Stimulated activated CD4-positive, alpha-beta T cell treated with anti-CD3 and anti-CD28 coated beads, Interleukin-2, amount 100 ng/mL, for 4 hours (primary cell): ENCODE data around the gene PHF21A.
"Not testable (repeated sequence)": the region's sequence is repeated elsewhere in the genome, so short reads cannot be mapped to it uniquely, and the experiment has no call there.

Experiments
- DNase-seq: peaks from one replicate; pipeline ENCODE4 v3.0.0-alpha.2; 2020; ENCODE audit warnings: low read depth

Gene PHF21A

DNA sequence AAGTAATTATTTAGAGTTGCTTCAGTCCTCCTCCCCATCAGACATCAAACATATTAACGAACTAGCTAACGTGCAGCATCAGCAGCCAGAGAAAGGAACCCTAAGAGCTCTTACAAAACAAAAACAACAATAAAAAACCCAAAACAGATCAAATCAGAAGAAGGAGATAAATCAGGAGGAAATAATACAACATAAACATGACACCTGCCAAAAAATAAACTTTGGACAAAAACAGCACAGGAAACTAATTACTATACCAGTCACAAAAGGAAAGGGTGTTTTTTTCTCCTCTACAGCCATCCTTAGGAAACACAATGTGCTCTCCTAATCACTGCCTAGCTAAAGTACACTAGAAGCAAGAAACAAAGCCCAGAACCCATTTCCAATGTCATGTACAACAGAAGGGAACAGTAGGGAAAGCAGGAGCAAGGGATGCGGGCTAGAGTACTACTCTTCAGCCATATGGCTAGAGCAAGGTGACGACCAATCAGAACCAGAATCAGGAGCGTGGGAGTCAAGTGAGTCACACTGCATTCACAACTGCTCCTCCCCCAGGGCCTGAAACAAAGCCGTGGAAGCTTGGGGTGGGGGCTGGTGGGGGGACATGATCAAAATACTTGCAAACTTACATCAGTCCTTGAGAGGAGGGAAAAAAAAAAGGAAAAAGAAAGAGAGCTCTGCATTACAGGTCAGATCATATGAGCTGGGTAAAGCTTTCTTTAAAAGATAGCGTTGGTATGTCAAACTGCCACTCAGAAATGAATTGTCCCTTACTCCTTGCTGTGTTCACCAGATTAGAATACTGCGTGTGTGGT, 138.4 kb downstream of the PHF21A start:
- peak; percentile 18 for DNase-seq

DNA sequence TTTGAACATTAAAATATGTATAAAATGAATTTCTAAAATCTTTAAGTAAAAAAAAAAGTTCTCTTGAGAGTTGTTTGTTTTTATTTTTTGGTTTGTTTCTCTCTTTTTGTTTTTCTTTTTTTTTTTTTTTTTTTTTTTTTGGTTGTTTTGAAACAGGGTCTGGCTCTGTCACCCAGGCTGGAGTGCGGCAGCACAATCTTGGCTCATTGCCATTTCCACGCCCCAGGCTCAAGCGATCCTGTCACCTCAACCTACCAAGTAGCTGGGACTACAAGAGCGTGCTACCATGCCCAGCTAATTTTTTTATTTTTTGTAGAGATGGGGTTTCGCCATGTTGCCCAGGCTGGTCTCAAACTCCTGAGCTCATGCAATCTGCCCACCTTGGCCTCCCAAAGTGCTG, 139.4 kb downstream of the PHF21A start:
- DNase-seq = not testable (repeated sequence)

DNA sequence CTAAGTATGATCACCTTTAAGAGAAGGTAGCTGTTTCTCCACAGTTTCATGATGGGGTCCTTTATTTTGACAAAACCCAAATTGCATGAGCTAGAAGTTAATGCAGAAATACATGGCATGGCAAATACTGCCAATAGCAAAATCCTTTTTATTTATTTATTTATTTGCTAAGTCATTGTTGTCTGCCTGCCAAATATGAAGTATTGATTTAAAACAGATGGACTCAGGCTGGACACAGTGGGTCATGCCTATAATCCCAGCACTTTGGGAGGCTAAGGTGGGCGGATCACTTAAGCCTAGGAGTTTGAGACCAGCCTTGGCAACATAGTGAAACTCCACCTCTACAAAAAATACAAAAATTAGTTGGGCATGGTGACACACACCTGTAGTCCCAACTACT, 146.4 kb downstream of the PHF21A start:
- no peak for DNase-seq

DNA sequence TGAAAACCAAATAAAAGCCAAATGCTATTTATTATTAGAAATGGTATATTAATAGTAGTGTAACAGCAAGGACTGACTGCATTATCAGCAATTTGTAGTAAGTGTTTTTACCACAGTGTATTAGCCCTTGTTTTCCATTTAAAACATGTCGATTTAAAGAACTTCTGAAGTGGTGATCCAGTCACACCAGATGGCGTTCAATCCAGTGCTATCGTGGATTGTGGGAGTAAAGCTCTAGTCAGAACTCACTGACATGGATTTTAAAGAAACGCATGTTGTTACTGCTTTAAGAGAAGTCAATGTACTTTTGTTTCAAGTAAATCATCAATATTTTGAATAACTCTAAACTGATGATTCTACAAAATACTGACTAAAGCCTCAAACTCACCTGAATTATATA, 147.7 kb downstream of the PHF21A start:
- no peak for DNase-seq

DNA sequence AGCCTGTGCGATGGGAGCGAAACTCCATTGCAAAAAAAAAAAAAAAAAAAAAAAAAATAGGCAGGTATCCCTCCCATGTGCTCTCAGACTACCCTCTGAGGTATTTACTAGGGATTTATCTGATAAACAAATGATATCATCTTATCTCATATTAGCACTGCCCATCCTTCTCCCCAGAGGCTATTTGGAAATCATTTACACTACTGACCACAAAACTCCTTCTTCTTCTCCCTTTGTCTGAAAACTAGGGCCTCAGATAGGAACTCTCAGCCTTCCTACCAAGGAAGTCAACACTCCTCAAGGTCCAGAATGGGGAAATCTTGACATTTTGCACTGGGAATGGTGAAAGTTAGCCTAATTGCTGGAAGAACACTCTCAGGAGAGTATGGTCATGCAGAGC, 152.4 kb downstream of the PHF21A start:
- DNase-seq = no peak

DNA sequence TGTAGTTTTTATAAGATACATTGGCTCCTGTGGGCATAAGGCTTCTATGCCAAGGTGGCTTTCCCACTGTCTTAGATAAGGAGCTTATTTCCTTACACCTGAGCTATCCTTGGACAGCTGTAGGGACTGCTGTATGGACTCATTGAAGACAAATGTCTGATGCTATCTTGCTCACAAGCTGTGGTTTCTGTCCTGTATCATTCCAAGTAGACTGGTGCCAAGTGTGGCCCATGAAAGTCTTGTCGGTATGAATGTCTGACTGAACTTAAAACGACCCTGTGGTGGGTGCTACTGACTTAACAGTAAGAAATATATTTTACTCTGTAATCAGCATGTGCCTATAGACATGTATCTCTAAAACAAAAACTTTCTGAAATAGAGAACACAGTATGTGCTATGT, 153.7 kb downstream of the PHF21A start:
- DNase-seq = no peak

DNA sequence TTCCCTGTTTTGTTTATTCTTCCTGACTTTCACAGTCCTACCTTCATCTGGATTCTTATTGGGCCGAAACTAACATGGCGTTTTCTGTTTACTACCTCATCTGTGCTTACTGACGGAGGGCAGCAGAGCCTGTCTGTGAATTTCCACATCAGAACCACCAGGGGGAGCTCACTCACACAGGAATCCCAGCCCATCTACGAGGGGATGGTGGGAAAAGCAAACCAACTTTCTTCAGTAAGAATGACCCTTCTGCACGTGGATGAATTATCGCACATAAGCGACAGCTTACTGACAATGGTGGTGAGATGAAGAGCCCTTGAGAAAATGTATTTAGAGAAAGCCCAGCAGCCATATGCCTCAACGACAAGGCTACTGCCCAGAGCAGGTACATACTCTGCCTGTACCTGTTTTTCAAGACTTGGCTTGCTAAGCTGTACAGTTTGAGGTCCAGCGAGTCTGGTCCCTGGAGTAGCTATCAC, 156.3 kb downstream of the PHF21A start:
- peak; percentile 32 for DNase-seq

DNA sequence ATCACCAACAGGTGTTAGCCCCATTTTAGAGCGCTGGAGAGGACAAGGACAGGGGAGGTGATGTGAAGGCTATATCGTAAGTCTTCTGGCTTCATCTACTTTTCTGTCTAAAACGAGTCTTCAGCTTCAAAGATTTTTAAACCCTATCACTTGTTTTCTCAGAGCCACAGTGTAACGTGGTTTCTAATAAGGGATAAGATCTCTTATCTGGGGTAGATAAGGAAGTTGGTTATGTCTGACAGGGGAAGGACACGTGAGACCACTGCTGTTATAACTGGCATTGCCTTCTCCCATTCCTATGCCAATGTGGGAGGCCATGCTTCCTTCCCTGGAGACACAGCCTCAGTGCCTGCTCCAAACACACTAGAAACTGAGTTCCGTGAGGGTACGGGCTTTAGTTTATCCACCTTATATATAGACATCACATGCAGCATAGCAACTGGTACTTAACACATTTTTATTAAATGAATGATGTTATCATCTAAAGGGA, 159.5 kb downstream of the PHF21A start:
- no peak for DNase-seq

DNA sequence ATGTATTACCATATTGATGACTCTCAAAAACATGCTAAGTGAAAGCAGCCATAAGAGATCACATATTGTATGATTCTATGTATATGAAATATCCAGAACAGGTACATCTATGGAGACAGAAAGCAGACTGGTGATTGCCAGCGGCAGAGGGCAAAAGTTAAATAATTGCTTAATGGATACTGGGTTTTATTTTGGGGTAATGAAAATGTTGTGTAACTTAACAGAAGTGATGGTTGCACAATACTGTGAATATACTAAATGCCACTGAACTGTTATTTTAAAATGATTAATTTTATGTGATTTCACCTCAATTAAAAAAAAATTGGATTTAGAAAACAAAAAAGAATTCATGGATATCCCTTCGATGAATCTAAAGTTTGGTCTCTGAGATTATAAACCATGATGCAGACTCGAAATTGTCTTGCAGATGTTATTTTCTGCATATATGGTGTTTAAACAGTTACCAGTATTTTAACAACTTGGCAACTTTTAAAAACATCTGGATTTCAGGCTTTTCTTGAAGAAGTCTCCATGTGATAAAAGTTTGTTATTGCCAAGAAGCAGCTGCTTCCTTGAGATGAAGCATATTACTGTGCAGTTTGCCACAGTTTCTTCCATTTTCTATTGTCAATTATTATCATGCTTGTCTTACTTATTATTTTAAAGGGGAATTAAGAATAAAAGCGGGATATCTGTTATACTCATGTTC, 160.7 kb downstream of the PHF21A start:
- no peak for DNase-seq

DNA sequence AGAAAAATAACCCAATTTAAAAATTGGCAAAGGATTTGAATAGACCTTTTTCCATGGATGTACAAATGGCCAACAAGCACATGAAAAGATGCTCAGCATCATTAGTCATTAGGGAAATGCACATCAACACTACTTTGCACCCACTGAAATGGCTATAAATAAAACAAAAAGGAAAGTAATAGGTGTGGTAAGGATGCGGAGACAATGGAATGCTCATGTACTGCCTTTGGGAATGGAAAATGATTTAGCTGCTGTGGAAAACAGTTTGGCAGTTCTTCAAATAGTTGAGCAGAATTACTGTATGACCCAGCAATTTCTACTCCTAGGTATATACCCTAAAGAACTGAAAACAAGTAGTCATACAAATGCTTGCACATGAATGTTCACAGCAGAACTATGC, 161.4 kb downstream of the PHF21A start:
- DNase-seq = no peak

DNA sequence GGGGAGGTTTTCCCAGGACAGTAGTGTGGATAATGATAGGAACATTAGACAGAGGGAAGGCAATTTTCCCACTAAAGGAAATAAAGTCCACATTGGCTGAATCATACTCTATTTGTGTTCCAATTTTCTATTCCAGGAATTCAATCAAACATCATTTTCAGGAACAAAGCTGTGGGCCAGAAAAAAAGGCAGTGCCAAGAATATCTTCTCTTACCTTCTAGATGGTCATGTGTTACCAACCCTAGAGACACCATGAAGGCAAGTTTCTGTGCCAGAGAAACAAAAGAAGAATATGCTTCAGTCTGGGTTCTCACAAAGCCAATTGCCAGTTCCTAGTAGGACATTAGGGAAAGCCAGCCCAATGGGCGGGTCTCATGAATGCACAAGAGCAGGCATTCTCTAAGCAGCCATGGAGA, 171.3 kb downstream of the PHF21A start:
- no peak for DNase-seq

DNA sequence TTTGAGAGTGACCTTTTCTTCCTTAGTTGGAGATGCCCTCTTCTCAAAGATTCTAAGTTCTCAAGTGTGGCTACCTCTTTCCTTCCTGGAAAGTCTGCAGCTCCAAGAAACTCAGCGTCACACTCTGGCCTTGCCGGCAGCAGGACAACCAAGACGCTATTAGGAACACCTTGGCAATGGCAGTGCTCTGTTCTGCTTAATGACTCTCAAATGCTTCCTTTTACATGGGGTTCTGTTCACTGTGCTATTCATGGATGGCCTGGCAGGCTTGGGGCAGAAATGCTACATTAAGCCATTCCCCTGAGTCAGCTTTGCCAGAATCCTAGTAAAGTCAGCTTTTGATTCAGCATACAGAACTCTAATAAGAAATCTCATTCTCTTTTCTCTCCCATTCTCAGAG, 172.9 kb downstream of the PHF21A start:
- no peak for DNase-seq

DNA sequence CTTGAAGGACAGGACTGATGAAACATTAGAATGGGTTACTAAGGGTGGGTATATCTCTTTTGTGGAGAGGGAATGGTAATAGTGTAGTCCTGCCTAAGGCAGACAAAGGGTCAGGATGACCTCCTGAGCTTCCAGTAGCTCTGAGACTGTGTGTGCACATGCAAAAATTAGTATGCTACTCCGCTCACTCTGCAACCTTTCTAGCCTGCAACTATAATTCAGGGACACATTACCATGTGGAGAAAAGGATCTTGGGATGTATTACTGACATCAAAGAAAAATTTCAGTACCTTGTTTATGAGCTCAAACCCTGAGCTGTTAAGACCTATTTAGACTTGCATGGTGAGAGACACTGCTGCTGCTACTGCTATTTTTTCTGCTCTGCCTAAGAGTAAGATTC, 173.4 kb downstream of the PHF21A start:
- no peak for DNase-seq

DNA sequence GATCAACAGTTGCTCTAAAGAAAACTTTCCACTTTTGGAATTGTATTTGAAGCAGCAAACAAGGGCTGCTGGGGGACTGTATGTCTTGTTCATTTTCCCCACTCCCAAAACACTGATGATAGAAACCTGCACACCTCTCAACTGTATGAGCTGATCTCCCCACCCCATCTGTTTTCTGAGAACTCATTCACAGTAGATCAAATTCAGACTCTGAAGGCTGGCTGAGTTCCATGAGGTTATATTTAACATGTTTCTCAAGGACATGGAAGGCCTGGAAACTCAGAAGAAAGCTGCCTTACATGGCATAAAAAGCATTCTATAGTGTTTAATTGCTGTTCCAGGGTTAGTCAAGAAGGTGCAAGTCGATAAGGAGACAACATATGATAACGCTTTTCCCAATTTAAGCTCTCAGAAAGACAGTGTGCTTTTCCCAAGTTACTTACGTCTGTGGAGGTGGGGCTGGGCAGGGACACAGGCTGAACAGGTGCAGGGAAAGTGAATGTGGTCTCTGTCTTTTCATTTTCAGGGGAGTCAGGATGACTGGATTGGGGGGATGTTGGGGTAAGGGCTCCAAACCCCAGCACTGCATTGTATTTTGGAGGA, 175.8 kb downstream of the PHF21A start:
- DNase-seq = no peak

DNA sequence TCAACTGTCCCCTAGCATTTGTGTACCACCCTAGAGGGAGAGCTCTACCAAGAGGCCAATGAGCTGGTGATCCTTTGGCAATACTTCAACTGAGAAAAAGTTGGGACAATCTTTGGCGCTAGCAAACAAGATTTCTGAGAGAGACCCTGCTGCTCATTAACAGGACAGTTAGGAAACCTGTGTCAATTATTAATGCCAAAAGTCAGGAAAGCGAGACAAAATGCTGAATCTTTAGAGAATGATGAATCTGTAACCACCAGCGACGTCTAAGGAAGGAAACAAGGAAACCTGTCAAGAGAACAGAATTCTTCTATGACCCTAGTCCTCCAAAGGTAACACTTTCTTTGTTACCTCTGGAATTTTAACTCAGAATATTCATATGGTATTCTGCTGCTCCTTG, 178.9 kb downstream of the PHF21A start:
- DNase-seq = no peak

DNA sequence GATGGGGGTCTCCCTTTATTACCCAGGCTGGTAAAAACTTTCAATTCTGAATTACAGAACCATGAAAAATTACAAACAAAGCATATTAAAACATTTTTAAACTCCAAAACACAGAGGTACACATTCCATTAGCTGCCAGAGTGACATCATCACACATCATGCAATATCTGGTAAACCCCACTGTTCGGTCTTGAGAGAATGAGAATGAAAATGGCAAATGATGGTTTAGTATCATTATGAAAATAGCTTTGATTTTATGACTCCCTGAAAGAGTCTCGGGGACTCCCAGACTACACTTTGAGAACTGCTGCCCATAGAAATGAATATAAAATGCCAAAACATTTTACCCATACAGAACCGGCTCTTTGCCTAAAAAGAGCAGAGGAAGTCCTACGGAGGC, 180.0 kb downstream of the PHF21A start:
- no peak for DNase-seq

DNA sequence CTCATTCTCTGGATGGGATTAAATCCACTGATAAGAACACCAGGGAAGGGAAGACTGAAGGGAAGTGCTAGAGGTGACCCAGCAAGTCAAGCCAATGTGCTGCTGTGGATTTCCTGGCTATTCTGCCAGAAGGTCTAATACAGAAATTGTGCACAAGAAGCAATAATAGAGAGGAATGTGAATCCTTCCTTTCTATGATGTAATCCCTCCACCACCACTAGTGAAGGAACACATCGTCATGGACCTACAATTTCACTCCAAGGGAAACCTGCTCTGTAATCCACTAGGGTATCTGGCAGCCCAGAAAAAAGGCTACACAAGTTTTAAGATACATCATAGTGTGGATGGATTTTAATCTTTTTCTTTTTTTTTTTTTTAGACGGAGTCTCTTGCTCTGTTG, 181.4 kb downstream of the PHF21A start:
- DNase-seq = no peak

DNA sequence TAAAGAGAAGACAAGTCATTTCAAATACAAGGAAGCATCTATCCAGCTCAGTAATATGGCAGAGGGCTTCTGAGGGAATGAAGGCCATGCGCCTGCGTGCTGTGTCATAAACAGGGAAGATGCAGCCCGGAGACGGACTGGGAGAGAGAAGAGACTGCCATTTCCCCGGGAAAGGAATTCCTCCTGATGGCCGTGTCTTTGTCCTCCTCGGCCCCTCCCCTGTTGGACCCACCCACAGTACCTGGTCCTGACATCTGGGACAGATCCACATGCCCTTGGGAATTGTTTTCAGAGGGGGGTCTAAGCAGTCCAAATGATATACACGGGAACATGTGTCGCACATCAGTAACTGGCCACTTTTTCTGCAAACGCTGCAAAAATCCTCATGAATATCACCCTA, 183.3 kb downstream of the PHF21A start:
- DNase-seq = no peak

DNA sequence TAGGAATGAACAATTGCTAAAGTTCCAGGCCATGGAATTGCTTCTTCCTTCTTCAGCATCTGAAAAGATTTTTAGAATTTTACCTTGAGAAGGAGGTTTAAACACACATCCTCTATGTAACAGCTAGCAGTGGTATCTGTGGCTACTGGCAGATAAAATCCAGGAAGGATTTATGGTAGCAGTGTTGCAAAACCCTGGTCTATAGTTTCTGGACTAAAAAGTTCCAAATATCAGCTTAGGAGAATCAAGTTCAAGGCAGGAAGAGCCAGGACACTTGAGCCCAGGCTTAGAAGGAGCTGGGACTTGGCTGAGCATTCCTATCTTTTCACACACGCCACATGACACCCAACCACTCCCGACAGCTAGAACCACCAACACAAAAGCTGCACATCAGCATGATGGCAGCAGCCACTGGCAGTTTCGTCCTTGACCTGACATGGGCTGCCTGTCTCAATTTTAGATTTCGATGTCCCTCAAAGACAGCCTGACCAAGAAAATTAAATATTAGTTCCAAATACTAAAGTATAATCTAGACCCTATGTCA, 184.7 kb downstream of the PHF21A start:
- no peak for DNase-seq

DNA sequence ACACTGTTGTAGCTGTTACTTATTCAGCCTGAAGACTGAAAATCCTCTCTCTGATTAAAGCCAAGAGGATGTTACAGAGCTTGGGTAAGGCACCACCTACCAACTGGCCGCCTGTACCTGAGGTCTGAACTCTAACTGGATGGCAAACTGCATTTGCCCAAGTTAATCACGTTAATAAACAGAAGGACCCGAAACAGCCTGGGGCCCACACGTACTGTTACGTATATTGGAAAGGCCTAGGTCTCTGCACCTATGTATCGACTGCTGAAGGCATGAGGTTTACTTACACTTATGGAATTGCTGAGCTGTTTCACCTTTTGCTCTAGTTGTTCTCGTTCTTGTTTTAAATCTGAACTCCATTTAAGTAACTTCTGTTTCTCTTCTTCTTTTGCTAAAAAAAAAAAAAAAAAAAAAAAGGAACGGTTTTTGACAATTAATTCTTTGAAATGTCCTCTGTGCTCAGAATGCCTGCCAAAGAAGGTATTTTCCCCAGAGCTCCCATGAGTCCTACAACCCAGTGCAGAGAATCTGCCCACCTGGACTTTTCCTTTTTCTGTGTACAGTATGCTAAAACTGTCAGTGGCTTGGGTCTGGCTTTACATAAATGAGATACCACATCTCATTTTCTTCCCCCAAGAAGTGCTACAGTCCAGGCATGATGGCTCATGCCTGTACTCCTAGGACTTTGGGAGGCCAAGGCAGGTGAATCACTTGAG, 185.7 kb downstream of the PHF21A start:
- DNase-seq = no peak

DNA sequence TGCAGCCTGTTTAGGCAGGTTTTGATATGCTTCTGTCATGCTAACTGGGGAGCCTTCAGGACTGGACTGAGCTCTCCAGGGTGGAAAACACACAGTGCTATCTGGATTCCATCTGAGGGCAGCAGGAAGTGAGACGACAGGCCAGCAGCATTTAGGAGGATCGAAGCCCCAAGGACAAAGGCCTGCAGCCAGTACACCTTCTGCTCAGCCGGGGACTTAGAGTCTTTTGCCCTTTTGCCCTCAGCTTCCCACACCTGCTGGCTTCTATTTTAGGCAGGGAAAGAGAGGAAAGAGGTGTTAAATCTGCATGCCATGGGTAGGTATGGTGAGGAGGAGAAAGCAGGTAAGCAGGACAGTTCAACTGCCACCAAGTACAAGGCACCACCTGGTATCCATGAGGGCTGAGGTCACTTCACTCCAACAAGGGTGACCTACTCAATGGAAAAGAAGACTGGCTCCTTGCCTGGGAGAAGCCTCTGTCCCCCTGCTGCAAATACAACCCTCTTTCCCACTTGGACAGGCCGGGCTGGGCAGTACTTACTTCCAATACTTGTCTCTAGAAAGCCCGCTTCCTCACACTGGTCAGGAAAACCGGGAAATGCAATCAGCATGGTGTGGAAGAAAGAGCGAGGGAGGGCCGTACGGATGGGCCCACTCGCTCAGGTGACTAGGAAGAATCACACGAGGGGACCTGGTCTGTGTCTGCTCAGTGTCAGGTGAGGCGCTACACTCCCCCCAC, 186.5 kb downstream of the PHF21A start:
- DNase-seq = no peak
